Uterus (tissue), 4 donors: Measurements from ENCODE around the gene ZFTA. TPM values are rescaled to one million over a fixed set of nuclear protein-coding genes. Genes with fewer than 3 reads are reported as not detected.
A peak's percentile ranks its signal among the peaks of the same experiment; 100 is the strongest.

Experiments used
- DNase-seq, 2 donors: peaks; one replicate each; pipeline ENCODE4 v3.0.0-alpha.2; 2019 to 2020
- H3K27ac ChIP-seq, 2 donors: fragments of 200-600 bp; sonication (generic); 1 replicate in 1 of 2; 2 replicates in 1 of 2; pipeline ENCODE4 v1.5.1; 2016 to 2018
- H3K27me3 ChIP-seq, 2 donors: fragments of 200-600 bp; sonication (generic); one replicate each; pipeline ENCODE4 v1.5.1; 2018 to 2019; ENCODE audit warnings: control low read depth in 1 of 2
- H3K36me3 ChIP-seq, 2 donors: fragments of 200-600 bp; sonication (generic); one replicate each; pipeline ENCODE4 v1.5.1; 2019; ENCODE audit warnings: control low read depth in 1 of 2
- H3K4me1 ChIP-seq, 2 donors: fragments of 200-600 bp; sonication (generic); one replicate each; pipeline ENCODE4 v1.5.1; 2018 to 2019; ENCODE audit warnings: control low read depth in 1 of 2
- H3K4me3 ChIP-seq, 2 donors: fragments of 200-600 bp; sonication (generic); 1 replicate in 1 of 2; 2 replicates in 1 of 2; pipeline ENCODE4 v1.5.1; 2018 to 2019; ENCODE audit warnings: mild to moderate bottlenecking in 1 of 2
- H3K9me3 ChIP-seq, 2 donors: fragments of 200-600 bp; sonication (generic); one replicate each; pipeline ENCODE4 v1.5.1; 2019; ENCODE audit warnings: control low read depth in 1 of 2
- CTCF ChIP-seq, 4 experiments: fragments of 200-600 bp in 2 of 4; fragments of 450-650 bp in 2 of 4; sonication (generic) in 2 of 4; IDR thresholded peaks; one replicate each; pipeline ENCODE4 v1.5.1; 2016 to 2019; ENCODE audit warnings: antibody characterized with exemption in 4 of 4, mild to moderate bottlenecking in 2 of 4, moderate library complexity in 1 of 4
- POLR2A ChIP-seq, 2 donors: fragments of 450-650 bp; IDR thresholded peaks; one replicate each; pipeline ENCODE4 v1.6.1; 2016; ENCODE audit warnings: antibody characterized with exemption in 2 of 2, mild to moderate bottlenecking in 1 of 2, moderate library complexity in 1 of 2
- intact Hi-C: fragments of 100-400 bp; cut with DNase I; formaldehyde crosslinking; loops from one replicate; pipeline ENCODE4 v1.15.1; 2023; ENCODE audit warnings: low total_unique reads
- total RNA-seq, 4 donors: library from RNA; depleted of rRNA in 3 of 4; stranded (reverse); fragments of >200 nt in 3 of 4; gene quantifications; one replicate each; pipeline versions ENCODE4 v1.1.0 to v1.2.4, GENCODE V29; 2014 to 2023
- donor health status: DM: yes; HTN: yes; CAD: no.

ZFTA gene
- total RNA-seq, result 10 to 100 TPM; 19.7 to 61.5 (median 48.4) TPM

- Histone ChIP-seq H3K27ac (peak within 1 kb of the TSS; percentile 96), H3K27me3 (no peaks in the 10 kb centered on the region), H3K4me1 (peaks cover 0 to 11% of the 10 kb centered on the region in 2 donors), H3K36me3 (no peaks in the 10 kb centered on the region), H3K9me3 (no peaks in the 10 kb centered on the region), H3K4me3 (peak within 1 kb of the TSS; percentile 80 to 97)
- intact Hi-C loops, result loop anchor here (10.0 kb wide), 2 partner anchors 176 to 376 kb away; no protein-coding TSS in a partner anchor
- peak; percentile 72 to 75 for DNase-seq
- peak; percentile 17 to 94 (median 91) for TF ChIP-seq CTCF (IDR thresholded peaks at IDR 0.05)
- peak in 1 of 2 donors; percentile 5 for TF ChIP-seq POLR2A (IDR thresholded peaks at IDR 0.05)
Observed at GRCh38 chr11:63768237-63769041, at the start of gene ZFTA. ZFTA (minus strand) TSS chr11:63768775; CDS start chr11:63768622, 153 bp downstream.

GRCh38 chr11:63817758-63818498, 49.4 kb upstream of the ZFTA start:
- TF ChIP-seq POLR2A (IDR thresholded peaks at IDR 0.05), result no peak
- TF ChIP-seq CTCF (IDR thresholded peaks at IDR 0.05), result no peak
- intact Hi-C loops, result no loop called here
- Histone ChIP-seq H3K27me3 (no peaks in the 10 kb centered on the region), H3K4me1 (no peaks in the 10 kb centered on the region), H3K4me3 (no peak overlapping the region), H3K27ac (no peak overlapping the region), H3K9me3 (no peaks in the 10 kb centered on the region), H3K36me3 (no peaks in the 10 kb centered on the region)
- DNase-seq, result no peak

- H3K27me3 ChIP-seq, result no peaks in the 10 kb centered on the region
- no peak for DNase-seq
- TF ChIP-seq CTCF (IDR thresholded peaks at IDR 0.05) (no peak), POLR2A (IDR thresholded peaks at IDR 0.05) (no peak)
- no peak overlapping the region for H3K27ac ChIP-seq
- no peaks in the 10 kb centered on the region for H3K9me3 ChIP-seq
- intact Hi-C loops, result no loop called here
- H3K4me3 ChIP-seq, result no peak overlapping the region
- H3K4me1 ChIP-seq, result no peaks in the 10 kb centered on the region
- no peaks in the 10 kb centered on the region for H3K36me3 ChIP-seq
Observed at GRCh38 chr11:63816732-63817131, 48.2 kb upstream of the ZFTA start.

- H3K4me3 ChIP-seq, result no peak overlapping the region
- H3K9me3 ChIP-seq, result no peaks in the 10 kb centered on the region
- H3K4me1 ChIP-seq, result no peaks in the 10 kb centered on the region
- no peaks in the 10 kb centered on the region for H3K36me3 ChIP-seq
- TF ChIP-seq CTCF (IDR thresholded peaks at IDR 0.05) (no peak), POLR2A (IDR thresholded peaks at IDR 0.05) (no peak)
- H3K27me3 ChIP-seq, result no peaks in the 10 kb centered on the region
- no peak overlapping the region for H3K27ac ChIP-seq
- intact Hi-C loops, result no loop called here
- no peak for DNase-seq
Observed at GRCh38 chr11:63816166-63816565, 47.6 kb upstream of the ZFTA start.

- H3K27ac ChIP-seq, result peak overlapping the region; percentile 79 to 86
Observed at GRCh38 chr11:63814383-63814736, 45.8 kb upstream of the ZFTA start.

More at GRCh38 chr11:63814383-63814736, 45.8 kb upstream of the ZFTA start:
- Histone ChIP-seq H3K27me3 (no peaks in the 10 kb centered on the region), H3K4me3 (peak overlapping the region; percentile 89 to 95), H3K36me3 (no peaks in the 10 kb centered on the region), H3K9me3 (no peaks in the 10 kb centered on the region), H3K4me1 (no peaks in the 10 kb centered on the region)
- DNase-seq, result no peak
- TF ChIP-seq CTCF (IDR thresholded peaks at IDR 0.05), result no peak
- no peak for TF ChIP-seq POLR2A (IDR thresholded peaks at IDR 0.05)
- intact Hi-C loops, result no loop called here
